HG03175 (cell line): ENCODE measurements around the gene ZNG1E.
"Not testable (repeated sequence)": the region's sequence is repeated elsewhere in the genome, so short reads cannot be mapped to it uniquely, and the experiment has no call there.

ENCODE experiments used
- ATAC-seq: cut with Tn5 transposase; IDR thresholded peaks from one replicate; pipeline ENCODE4 v1.9.1; 2021; ENCODE audit warnings: mild to moderate bottlenecking, moderate library complexity; ENCODE audit not compliant: unreplicated experiment

Gene ZNG1E

GRCh38 chr9:65675589-65676021 lies at the start of gene ZNG1E:
Gene ZNG1E, plus strand, starts transcription at chr9:65675928. Its CDS starts 49 bp downstream, at chr9:65675977.
- ATAC-seq: not testable (repeated sequence)

- not testable (repeated sequence) for ATAC-seq
Observed at GRCh38 chr9:65673579-65673978, 2.1 kb upstream of the ZNG1E start.

GRCh38 chr9:65675018-65675417 lies 710 bp upstream of the ZNG1E start:
- ATAC-seq: not testable (repeated sequence)

- not testable (repeated sequence) for ATAC-seq
Observed at GRCh38 chr9:65676389-65676788, 661 bp downstream of the ZNG1E start.

DNA sequence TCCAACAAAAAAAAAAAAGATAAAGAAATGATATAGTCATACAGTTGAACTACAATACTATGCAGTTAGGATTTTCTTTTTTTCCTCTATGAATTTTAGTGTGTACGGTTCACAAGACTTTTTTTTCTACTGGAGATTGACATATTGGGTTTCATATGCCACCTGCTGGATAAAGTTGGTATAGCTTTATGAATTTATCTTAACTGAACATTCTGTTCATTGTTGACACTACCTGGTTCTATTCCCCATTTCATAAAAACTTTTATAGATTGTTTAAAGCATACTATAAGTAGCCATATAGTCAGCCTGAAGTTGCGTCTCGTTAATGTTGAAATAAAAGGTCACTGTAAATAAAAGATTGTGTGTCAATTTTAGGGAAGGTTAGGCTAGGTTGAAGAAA lies 2.8 kb downstream of the ZNG1E start:
- not testable (repeated sequence) for ATAC-seq

- not testable (repeated sequence) for ATAC-seq
Observed at GRCh38 chr9:65703550-65703949, 27.8 kb downstream of the ZNG1E start.

- not testable (repeated sequence) for ATAC-seq
Observed at GRCh38 chr9:65714445-65714844, 38.7 kb downstream of the ZNG1E start.

GRCh38 chr9:65737096-65737564 lies 61.4 kb downstream of the ZNG1E start, which contains the start of gene FOXD4L4:
Gene FOXD4L4, plus strand, starts transcription at chr9:65737146. Its CDS starts 0 bp downstream, at chr9:65737146.
- not testable (repeated sequence) for ATAC-seq

DNA sequence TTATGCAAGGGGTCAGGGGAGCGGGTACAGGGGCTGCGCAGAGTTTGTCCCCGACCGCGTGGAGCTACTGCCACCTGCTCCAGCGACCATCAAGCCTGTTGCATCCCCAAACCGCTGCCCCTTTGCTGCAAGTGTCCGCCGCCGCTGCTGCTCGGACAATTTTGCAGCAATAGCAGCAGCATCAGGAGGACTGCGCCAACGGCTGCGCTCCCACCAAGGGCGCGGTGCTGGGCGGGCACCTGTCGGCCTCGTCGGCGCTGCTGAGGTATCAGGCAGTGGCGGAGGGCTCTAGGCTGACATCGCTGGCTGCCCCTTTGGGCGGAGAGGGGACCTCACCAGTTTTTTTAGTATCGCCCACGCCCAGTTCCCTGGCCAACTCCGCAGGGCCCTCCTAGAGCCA lies 62.4 kb downstream of the ZNG1E start:
- not testable (repeated sequence) for ATAC-seq
